HG02870 (cell line): ENCODE results near the gene CLCNKB.

ENCODE experiments used
- ATAC-seq: cut with Tn5 transposase; IDR thresholded peaks from one replicate; pipeline ENCODE4 v1.9.1; 2021; ENCODE audit warnings: mild to moderate bottlenecking, moderate library complexity; ENCODE audit not compliant: unreplicated experiment

Gene CLCNKB

DNA sequence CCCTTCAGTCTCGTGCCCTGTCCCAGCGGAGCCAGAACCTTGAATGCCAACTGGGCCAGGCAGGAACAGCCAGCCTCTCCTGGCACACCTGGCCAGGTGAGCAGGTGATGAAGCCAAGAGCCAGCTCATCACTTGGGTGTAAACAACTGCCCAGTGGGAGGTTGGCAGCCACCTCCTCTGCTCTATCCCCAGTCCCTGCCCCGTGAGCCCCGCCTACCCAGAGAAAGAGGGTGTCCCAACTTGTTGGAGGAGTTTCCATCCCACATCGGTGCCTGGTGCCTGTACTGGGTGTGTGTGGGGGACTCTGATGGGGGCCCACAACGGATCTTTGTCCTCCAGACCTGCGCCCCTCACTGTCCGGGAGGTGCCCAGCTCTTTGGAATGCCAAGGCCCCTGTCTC lies 47.7 kb downstream of the CLCNKB start:
- no peak for ATAC-seq

- no peak for ATAC-seq
These were observed 48.7 kb downstream of the CLCNKB start for GRCh38 chr1:16092097-16092922.

DNA sequence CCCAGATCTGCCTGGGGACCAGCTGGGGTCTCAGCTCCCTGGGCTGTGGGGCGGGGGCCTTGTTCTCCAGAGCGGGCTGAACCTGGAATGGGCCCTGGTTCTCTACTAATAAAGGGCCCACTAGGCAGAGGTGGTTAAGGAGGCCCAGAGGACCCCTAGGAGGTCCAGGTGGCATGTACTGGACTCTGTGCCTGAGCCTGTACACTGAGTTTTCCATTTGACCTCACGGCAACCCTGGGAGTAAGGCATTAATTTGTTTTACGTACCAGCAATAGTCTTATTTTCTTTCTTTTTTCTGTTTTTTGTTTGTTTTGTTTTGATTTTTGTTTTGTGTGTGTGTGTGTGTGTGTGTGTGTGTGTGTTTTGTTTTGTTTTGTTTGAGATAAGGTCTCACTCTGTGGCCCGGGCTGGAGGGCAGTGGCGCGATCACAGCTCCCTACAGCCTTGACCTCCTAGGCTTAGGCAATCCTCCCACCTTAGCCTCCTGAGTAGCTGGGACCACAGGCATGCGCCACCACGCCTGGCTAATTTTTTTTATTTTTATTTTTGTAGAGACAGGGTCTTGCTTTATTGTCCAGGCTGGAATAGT lies 49.4 kb downstream of the CLCNKB start:
- ATAC-seq: no peak

- no peak for ATAC-seq
These were observed 50.0 kb downstream of the CLCNKB start for GRCh38 chr1:16093611-16094010.

GRCh38 chr1:16094453-16095158 lies 51.0 kb downstream of the CLCNKB start:
- no peak for ATAC-seq

GRCh38 chr1:16095447-16095846 lies 51.9 kb downstream of the CLCNKB start:
- no peak for ATAC-seq

DNA sequence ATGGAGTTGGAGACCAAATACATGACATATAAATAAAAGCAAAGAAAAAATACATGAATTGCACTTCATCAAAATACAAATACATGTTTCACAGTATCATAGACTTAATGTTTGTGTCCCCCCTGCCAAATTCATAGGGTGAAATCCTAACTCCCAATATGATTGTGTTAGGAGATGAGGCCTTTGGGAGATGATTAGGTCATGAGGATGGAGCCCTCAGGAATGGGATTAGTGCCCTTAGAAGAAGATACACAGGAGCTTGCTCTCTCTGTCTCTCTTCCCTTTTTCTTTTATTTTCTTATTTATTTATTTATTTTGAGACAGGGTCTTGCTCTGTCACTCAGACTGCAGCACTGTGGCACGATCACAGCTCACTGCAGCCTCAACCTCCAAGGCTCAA lies 55.8 kb downstream of the CLCNKB start:
- ATAC-seq: no peak

- ATAC-seq: no peak
These were observed 58.0 kb downstream of the CLCNKB start for GRCh38 chr1:16101623-16102022.
